ENCODE data around the gene KRTAP13-3. TPM values are rescaled to one million over a fixed set of nuclear protein-coding genes. Genes with fewer than 3 reads are reported as not detected.
A peak's percentile ranks its signal among the peaks of the same experiment; 100 is the strongest.

KRTAP13-3 gene
- total RNA-seq, 2 donors from 2014 or later = not detected

GRCh38 chr21:30408782-30409494, 16.8 kb downstream of the KRTAP13-3 start:
- peak in 1 of 3 donors; percentile 17 for TF ChIP-seq POLR2A (IDR thresholded peaks at IDR 0.05)
- peak in 5 of 7 experiments; percentile 26 to 68 (median 56) for TF ChIP-seq CTCF (IDR thresholded peaks at IDR 0.05)
- ATAC-seq = peak; percentile 99
- no peak overlapping the region for H3K4me3 ChIP-seq
- no peaks in the 10 kb centered on the region for H3K36me3 ChIP-seq (replicated peaks in 1 of 2; ENCODE audit: insufficient read depth in 1 of 2, low read depth in 2 of 2)
- no peaks in the 10 kb centered on the region for H3K9me3 ChIP-seq
- H3K27ac ChIP-seq = peak overlapping the region in 1 of 4 donors; percentile 24
- 15 to 19% methylated on average over 12 to 14 of the region's 14 CpGs for WGBS, 2 donors
- H3K4me1 ChIP-seq = no peaks in the 10 kb centered on the region
- H3K27me3 ChIP-seq = no peaks in the 10 kb centered on the region
- intact Hi-C loops (cut with DNase I) = no loop called here
- peak; percentile 89 to 94 (median 91) for DNase-seq

- 66 to 67% methylated on average over 4 of the region's 4 CpGs for WGBS, 2 donors
- intact Hi-C loops (cut with DNase I) = no loop called here
- DNase-seq (no peak), ATAC-seq (no peak)
- H3K27ac ChIP-seq = no peak within 1 kb of the TSS
- no peaks in the 10 kb centered on the region for H3K27me3 ChIP-seq
- no peaks in the 10 kb centered on the region for H3K9me3 ChIP-seq
- no peak within 1 kb of the TSS for H3K4me3 ChIP-seq
- no peak for TF ChIP-seq CTCF (IDR thresholded peaks at IDR 0.05)
- no peak for TF ChIP-seq POLR2A (IDR thresholded peaks at IDR 0.05)
- H3K4me1 ChIP-seq = no peaks in the 10 kb centered on the region
- no peaks in the 10 kb centered on the region for H3K36me3 ChIP-seq (replicated peaks in 1 of 2; ENCODE audit: insufficient read depth in 1 of 2, low read depth in 2 of 2)
Observed at GRCh38 chr21:30395731-30396130, 30.0 kb downstream of the KRTAP13-3 start, which contains the start of gene KRTAP13-1. Gene KRTAP13-1, plus strand, starts transcription at chr21:30396031. Its CDS starts 56 bp downstream, at chr21:30396087.

- TF ChIP-seq POLR2A (IDR thresholded peaks at IDR 0.05) (no peak), CTCF (IDR thresholded peaks at IDR 0.05) (no peak)
- no peaks in the 10 kb centered on the region for H3K36me3 ChIP-seq (replicated peaks in 1 of 2; ENCODE audit: insufficient read depth in 1 of 2, low read depth in 2 of 2)
- H3K27me3 ChIP-seq = no peaks in the 10 kb centered on the region
- H3K4me3 ChIP-seq = no peak overlapping the region
- H3K27ac ChIP-seq = no peak overlapping the region
- no peak for DNase-seq
- WGBS, 2 donors = 50 to 51% methylated on average over 2 of the region's 2 CpGs
- no peak for ATAC-seq
- no peaks in the 10 kb centered on the region for H3K4me1 ChIP-seq
- intact Hi-C loops (cut with DNase I) = no loop called here
- no peaks in the 10 kb centered on the region for H3K9me3 ChIP-seq
Observed at GRCh38 chr21:30391492-30392025, 34.2 kb downstream of the KRTAP13-3 start.

- no peak overlapping the region for H3K4me3 ChIP-seq
- no peak overlapping the region for H3K27ac ChIP-seq
- no peaks in the 10 kb centered on the region for H3K27me3 ChIP-seq
- intact Hi-C loops (cut with DNase I) = no loop called here
- H3K4me1 ChIP-seq = no peaks in the 10 kb centered on the region
- no peaks in the 10 kb centered on the region for H3K36me3 ChIP-seq (replicated peaks in 1 of 2; ENCODE audit: insufficient read depth in 1 of 2, low read depth in 2 of 2)
- DNase-seq = no peak
- no peak for TF ChIP-seq POLR2A (IDR thresholded peaks at IDR 0.05)
- 20 to 36% methylated on average over 1 of the region's 1 CpG for WGBS, 2 donors
- no peak for ATAC-seq
- H3K9me3 ChIP-seq = no peaks in the 10 kb centered on the region
Observed at GRCh38 chr21:30382201-30382600, 43.5 kb downstream of the KRTAP13-3 start.

Other genes with a start within 250 kb of the KRTAP13-3 start
- gene CLDN8, start 209.8 kb downstream of the KRTAP13-3 start, total RNA-seq = under 1 TPM in 1 of 2 donors, not detected in 1; 0.66 TPM
- not detected for gene KRTAP24-1, start 143.0 kb downstream of the KRTAP13-3 start, total RNA-seq
- gene KRTAP25-1, start 136.4 kb downstream of the KRTAP13-3 start, total RNA-seq = not detected
- gene KRTAP26-1, start 105.6 kb downstream of the KRTAP13-3 start, total RNA-seq = not detected
- gene KRTAP27-1, start 88.2 kb downstream of the KRTAP13-3 start, total RNA-seq = not detected
- not detected for gene KRTAP23-1, start 77.3 kb downstream of the KRTAP13-3 start, total RNA-seq
- not detected for gene KRTAP13-2, start 53.7 kb downstream of the KRTAP13-3 start, total RNA-seq
- gene KRTAP13-1, start 29.9 kb downstream of the KRTAP13-3 start, total RNA-seq = not detected
- not detected for gene KRTAP13-4, start 4.3 kb upstream of the KRTAP13-3 start, total RNA-seq
- not detected for gene KRTAP15-1, start 14.3 kb upstream of the KRTAP13-3 start, total RNA-seq
- gene KRTAP19-1, start 54.4 kb upstream of the KRTAP13-3 start, total RNA-seq = not detected
- gene KRTAP19-2, start 61.5 kb upstream of the KRTAP13-3 start, total RNA-seq = not detected
- not detected for gene KRTAP19-3, start 66.1 kb upstream of the KRTAP13-3 start, total RNA-seq
- gene KRTAP19-4, start 71.2 kb upstream of the KRTAP13-3 start, total RNA-seq = not detected
- not detected for gene KRTAP19-5, start 76.2 kb upstream of the KRTAP13-3 start, total RNA-seq
- not detected for gene KRTAP19-6, start 115.9 kb upstream of the KRTAP13-3 start, total RNA-seq
- gene KRTAP19-7, start 135.4 kb upstream of the KRTAP13-3 start, total RNA-seq = not detected
- gene KRTAP22-2, start 164.5 kb upstream of the KRTAP13-3 start, total RNA-seq = not detected
- not detected for gene KRTAP6-3, start 166.5 kb upstream of the KRTAP13-3 start, total RNA-seq
- not detected for gene KRTAP6-2, start 173.0 kb upstream of the KRTAP13-3 start, total RNA-seq
- not detected for gene KRTAP22-1, start 175.2 kb upstream of the KRTAP13-3 start, total RNA-seq
- gene KRTAP6-1, start 188.0 kb upstream of the KRTAP13-3 start, total RNA-seq = not detected
- not detected for gene KRTAP20-1, start 190.5 kb upstream of the KRTAP13-3 start, total RNA-seq
- not detected for gene KRTAP20-4, start 194.7 kb upstream of the KRTAP13-3 start, total RNA-seq
- gene KRTAP20-2, start 209.3 kb upstream of the KRTAP13-3 start, total RNA-seq = not detected
- gene KRTAP20-3, start 216.9 kb upstream of the KRTAP13-3 start, total RNA-seq = not detected

Data from body of pancreas (tissue), 4 donors.